Uterus (tissue), 4 donors: ENCODE measurements around the gene HIVEP3. TPM values are rescaled to one million over a fixed set of nuclear protein-coding genes. Genes with fewer than 3 reads are reported as not detected.

ENCODE experiments used
- DNase-seq, 2 donors: peaks; one replicate each; pipeline ENCODE4 v3.0.0-alpha.2; 2019 to 2020
- H3K27ac ChIP-seq, 2 donors: fragments of 200-600 bp; sonication (generic); 1 replicate in 1 of 2; 2 replicates in 1 of 2; pipeline ENCODE4 v1.5.1; 2016 to 2018
- H3K27me3 ChIP-seq, 2 donors: fragments of 200-600 bp; sonication (generic); one replicate each; pipeline ENCODE4 v1.5.1; 2018 to 2019; ENCODE audit warnings: control low read depth in 1 of 2
- H3K36me3 ChIP-seq, 2 donors: fragments of 200-600 bp; sonication (generic); one replicate each; pipeline ENCODE4 v1.5.1; 2019; ENCODE audit warnings: control low read depth in 1 of 2
- H3K4me1 ChIP-seq, 2 donors: fragments of 200-600 bp; sonication (generic); one replicate each; pipeline ENCODE4 v1.5.1; 2018 to 2019; ENCODE audit warnings: control low read depth in 1 of 2
- H3K4me3 ChIP-seq, 2 donors: fragments of 200-600 bp; sonication (generic); 1 replicate in 1 of 2; 2 replicates in 1 of 2; pipeline ENCODE4 v1.5.1; 2018 to 2019; ENCODE audit warnings: mild to moderate bottlenecking in 1 of 2
- H3K9me3 ChIP-seq, 2 donors: fragments of 200-600 bp; sonication (generic); one replicate each; pipeline ENCODE4 v1.5.1; 2019; ENCODE audit warnings: control low read depth in 1 of 2
- POLR2A ChIP-seq, 2 donors: fragments of 450-650 bp; IDR thresholded peaks; one replicate each; pipeline ENCODE4 v1.6.1; 2016; ENCODE audit warnings: antibody characterized with exemption in 2 of 2, mild to moderate bottlenecking in 1 of 2, moderate library complexity in 1 of 2
- intact Hi-C: fragments of 100-400 bp; cut with DNase I; formaldehyde crosslinking; loops from one replicate; pipeline ENCODE4 v1.15.1; 2023; ENCODE audit warnings: low total_unique reads
- total RNA-seq, 4 donors: library from RNA; depleted of rRNA in 3 of 4; stranded (reverse); fragments of >200 nt in 3 of 4; gene quantifications; one replicate each; pipeline versions ENCODE4 v1.1.0 to v1.2.4, GENCODE V29; 2014 to 2023
- TF ChIP-seq, protein P1 (sequence below), 4 experiments: fragments of 200-600 bp in 2 of 4; fragments of 450-650 bp in 2 of 4; sonication (generic) in 2 of 4; IDR thresholded peaks; one replicate each; pipeline ENCODE4 v1.5.1; 2016 to 2019; ENCODE audit warnings: antibody characterized with exemption in 4 of 4, mild to moderate bottlenecking in 2 of 4, moderate library complexity in 1 of 4
- donor health status: DM: yes; HTN: yes; CAD: no.

Gene HIVEP3
- total RNA-seq, 4 donors from 2014 or later: 0.51 to 7.6 (median 2.9) TPM

DNA sequence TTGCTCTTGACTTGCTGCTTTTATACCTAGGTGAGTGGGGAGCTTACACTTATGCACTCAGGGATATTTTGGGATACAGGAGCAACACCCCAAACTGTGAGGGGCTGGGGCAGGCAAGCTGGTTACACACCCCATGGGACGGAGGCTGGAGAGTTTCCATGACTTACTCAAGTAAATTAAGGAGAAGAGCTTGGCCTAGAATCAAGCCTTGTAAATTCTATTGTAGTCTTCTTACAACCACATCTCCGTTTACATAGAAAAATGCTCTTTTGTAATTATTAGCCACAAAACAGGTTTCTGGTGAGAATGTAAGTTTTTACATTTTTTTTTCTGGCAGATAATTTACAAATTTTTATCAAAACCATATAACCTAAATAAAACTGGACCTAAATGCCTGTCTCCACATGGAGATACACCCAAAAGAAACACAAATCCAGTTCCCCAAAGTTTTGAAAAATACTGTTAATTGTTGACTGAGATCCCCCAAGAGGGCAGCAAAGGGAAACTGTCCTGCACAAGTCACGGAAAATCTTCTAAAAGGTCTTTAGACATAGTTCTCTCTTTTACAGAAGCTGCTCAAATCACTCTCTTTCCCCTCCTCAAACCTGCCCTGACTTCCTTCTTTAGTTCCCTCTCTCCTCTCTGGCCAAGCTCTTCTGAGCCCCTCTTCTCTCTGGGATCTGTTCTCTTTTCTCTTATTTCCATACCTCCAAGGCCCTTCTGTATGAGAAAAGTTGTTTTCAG lies 134.0 kb downstream of the HIVEP3 start:
- intact Hi-C loops: no loop called here
- no peak overlapping the region for H3K4me3 ChIP-seq
- DNase-seq: no peak
- H3K9me3 ChIP-seq: no peaks in the 10 kb centered on the region
- H3K27me3 ChIP-seq: no peaks in the 10 kb centered on the region
- H3K4me1 ChIP-seq: no peaks in the 10 kb centered on the region
- TF ChIP-seq, protein P1, sequence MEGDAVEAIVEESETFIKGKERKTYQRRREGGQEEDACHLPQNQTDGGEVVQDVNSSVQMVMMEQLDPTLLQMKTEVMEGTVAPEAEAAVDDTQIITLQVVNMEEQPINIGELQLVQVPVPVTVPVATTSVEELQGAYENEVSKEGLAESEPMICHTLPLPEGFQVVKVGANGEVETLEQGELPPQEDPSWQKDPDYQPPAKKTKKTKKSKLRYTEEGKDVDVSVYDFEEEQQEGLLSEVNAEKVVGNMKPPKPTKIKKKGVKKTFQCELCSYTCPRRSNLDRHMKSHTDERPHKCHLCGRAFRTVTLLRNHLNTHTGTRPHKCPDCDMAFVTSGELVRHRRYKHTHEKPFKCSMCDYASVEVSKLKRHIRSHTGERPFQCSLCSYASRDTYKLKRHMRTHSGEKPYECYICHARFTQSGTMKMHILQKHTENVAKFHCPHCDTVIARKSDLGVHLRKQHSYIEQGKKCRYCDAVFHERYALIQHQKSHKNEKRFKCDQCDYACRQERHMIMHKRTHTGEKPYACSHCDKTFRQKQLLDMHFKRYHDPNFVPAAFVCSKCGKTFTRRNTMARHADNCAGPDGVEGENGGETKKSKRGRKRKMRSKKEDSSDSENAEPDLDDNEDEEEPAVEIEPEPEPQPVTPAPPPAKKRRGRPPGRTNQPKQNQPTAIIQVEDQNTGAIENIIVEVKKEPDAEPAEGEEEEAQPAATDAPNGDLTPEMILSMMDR (IDR thresholded peaks at IDR 0.05): no peak
- TF ChIP-seq POLR2A (IDR thresholded peaks at IDR 0.05): no peak
- no peak overlapping the region for H3K27ac ChIP-seq
- H3K36me3 ChIP-seq: no peaks in the 10 kb centered on the region

DNA sequence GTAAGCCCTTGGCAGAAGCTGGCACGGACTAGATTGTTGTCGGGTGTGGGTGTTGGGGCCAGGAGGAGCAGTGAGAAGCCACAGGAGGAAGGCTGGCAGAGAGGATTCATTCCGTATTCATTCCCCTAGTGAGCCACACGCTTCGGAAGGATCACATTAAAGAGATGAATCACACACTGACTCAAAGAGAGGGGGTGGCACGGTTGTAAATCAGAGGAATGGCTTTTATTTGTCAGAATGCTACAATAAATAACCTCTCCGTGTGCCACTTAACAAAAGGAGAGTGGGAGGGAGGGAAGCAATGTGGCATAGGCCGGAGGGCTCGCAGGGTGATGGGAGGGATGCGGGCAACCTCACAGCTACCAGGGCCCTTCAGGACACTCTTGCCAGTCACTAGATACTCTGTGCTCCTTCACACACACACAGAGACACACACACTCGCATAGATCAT lies 135.5 kb downstream of the HIVEP3 start:
- Histone ChIP-seq H3K27ac (no peak overlapping the region), H3K4me3 (no peak overlapping the region), H3K27me3 (no peaks in the 10 kb centered on the region), H3K36me3 (no peaks in the 10 kb centered on the region), H3K4me1 (no peaks in the 10 kb centered on the region), H3K9me3 (no peaks in the 10 kb centered on the region)
- DNase-seq: no peak
- TF ChIP-seq, protein P1 (IDR thresholded peaks at IDR 0.05): no peak
- TF ChIP-seq POLR2A (IDR thresholded peaks at IDR 0.05): no peak
- intact Hi-C loops: no loop called here

DNA sequence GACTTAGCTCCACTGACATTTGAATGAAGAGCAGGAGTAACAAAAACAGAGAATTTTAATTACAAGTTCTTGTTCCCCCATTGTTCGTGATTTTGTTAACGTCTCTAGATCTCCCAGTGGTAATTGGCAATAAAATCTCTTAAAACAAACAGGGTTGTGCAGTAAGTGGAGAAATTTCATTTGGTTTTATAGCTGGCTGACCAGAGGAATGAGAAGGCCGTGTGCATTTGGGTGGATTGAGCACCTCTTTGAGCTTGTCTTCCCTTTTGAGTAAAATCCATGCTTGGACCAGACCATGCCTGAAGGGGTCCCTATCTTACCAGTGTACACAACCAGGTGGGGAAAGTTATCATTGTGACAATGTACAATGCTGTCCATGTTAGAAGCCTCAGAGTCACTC lies 137.8 kb downstream of the HIVEP3 start:
- Histone ChIP-seq H3K27me3 (no peaks in the 10 kb centered on the region), H3K27ac (no peak overlapping the region), H3K4me3 (no peak overlapping the region), H3K36me3 (no peaks in the 10 kb centered on the region), H3K9me3 (no peaks in the 10 kb centered on the region), H3K4me1 (no peaks in the 10 kb centered on the region)
- DNase-seq: no peak
- intact Hi-C loops: no loop called here
- TF ChIP-seq, protein P1 (IDR thresholded peaks at IDR 0.05): no peak
- TF ChIP-seq POLR2A (IDR thresholded peaks at IDR 0.05): no peak

DNA sequence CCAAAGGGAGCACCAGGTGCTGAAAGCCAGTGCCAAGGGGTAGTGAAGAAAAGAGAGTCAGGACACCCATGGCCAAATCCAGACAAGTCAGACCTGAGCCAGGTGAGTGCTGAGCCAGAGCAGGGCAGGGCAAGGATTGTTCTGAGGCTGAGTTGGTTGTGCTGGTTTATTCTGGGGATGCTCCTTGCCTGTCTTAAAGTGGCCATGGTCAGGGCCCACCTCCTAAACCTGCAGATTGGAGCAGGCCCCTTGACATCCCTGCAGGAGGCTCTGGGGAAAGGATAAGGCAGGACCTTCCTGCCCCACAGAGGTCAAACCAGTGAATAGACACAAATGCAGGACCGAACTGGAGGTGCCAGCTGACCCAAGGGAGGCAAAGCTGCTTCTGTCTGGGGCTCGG lies 138.4 kb downstream of the HIVEP3 start:
- H3K27me3 ChIP-seq: no peaks in the 10 kb centered on the region
- H3K9me3 ChIP-seq: no peaks in the 10 kb centered on the region
- intact Hi-C loops: no loop called here
- no peak for DNase-seq
- no peak for TF ChIP-seq POLR2A (IDR thresholded peaks at IDR 0.05)
- H3K4me3 ChIP-seq: no peak overlapping the region
- no peaks in the 10 kb centered on the region for H3K36me3 ChIP-seq
- no peaks in the 10 kb centered on the region for H3K4me1 ChIP-seq
- H3K27ac ChIP-seq: no peak overlapping the region

DNA sequence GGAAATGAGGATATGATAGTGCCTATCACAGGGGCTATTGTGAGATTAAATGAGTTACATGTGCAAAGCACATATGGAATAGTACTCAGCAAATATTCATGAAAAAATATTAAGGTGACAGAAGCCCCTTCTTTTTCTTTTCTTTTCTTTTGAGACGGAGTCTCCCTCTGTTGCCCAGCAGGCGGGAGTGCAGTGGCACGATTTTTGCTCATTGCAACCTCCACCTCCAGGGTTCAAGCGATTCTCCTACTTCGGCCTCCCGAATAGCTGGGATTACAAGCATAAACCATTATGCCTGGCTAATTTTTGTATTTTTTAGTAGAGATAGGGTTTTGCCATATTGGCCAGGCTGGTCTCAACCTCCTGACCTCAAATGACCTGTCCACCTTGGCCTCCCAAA lies 139.4 kb downstream of the HIVEP3 start:
- Histone ChIP-seq H3K36me3 (no peaks in the 10 kb centered on the region), H3K27me3 (no peaks in the 10 kb centered on the region), H3K4me1 (no peaks in the 10 kb centered on the region), H3K9me3 (no peaks in the 10 kb centered on the region), H3K27ac (no peak overlapping the region), H3K4me3 (no peak overlapping the region)
- TF ChIP-seq, protein P1 (IDR thresholded peaks at IDR 0.05): no peak
- no peak for TF ChIP-seq POLR2A (IDR thresholded peaks at IDR 0.05)
- no peak for DNase-seq
- intact Hi-C loops: no loop called here
